ENCODE data around the gene ZDHHC1. TPM values are rescaled to one million over a fixed set of nuclear protein-coding genes. Genes with fewer than 3 reads are reported as not detected.

The ZDHHC1 gene
- total RNA-seq, 4 donors from 2014 or later: 7.1 to 36.3 (median 20.5) TPM

GRCh38 chr16:67394155-67395104 lies 21.8 kb downstream of the ZDHHC1 start:
- TF ChIP-seq POLR2AphosphoS5 (IDR thresholded peaks at IDR 0.05) (no peak), POLR2A (IDR thresholded peaks at IDR 0.05) (no peak), EP300 (IDR thresholded peaks at IDR 0.05; ENCODE audit: low read depth) (no peak), CTCF (IDR thresholded peaks at IDR 0.05) (no peak)
- Histone ChIP-seq H3K27me3 (no peaks in the 10 kb centered on the region), H3K27ac (peak overlapping the region; percentile 64 to 85 (median 76)), H3K4me1 (peaks cover 35 to 69% (median 48%) of the 10 kb centered on the region in 4 donors), H3K9me3 (no peaks in the 10 kb centered on the region), H3K36me3 (no peaks in the 10 kb centered on the region), H3K4me3 (peak overlapping the region in 3 of 4 donors; percentile 11 to 40 (median 31))
- intact Hi-C loops (cut with DNase I; ENCODE audit: low total_unique reads): loop anchor here (5.0 kb wide), 1 partner anchor 112 kb away; no protein-coding TSS in a partner anchor
- DNase-seq: no peak
- 73% methylated on average over 87 of the region's 88 CpGs; no CpG with 5 or more reads in 1 of the 2 donors for WGBS, 2 donors (ENCODE audit: low coverage in 1 of 2)
- in situ Hi-C loops (cut with MboI; ENCODE audit: low pct_ligation_motif_present in 1 of 4, low pct_unique_long_range_greater_than_20kb in 1 of 4, low sequenced_read_pairs in 3 of 4): loop anchor here in 2 of 4 donors (25.0 kb wide), 2 partner anchors 107 to 432 kb away; partner anchors contain the start of genes CES3 (in 1 of the 2) and PLEKHG4 (in 1 of the 2)

GRCh38 chr16:67393788-67394154 lies 22.5 kb downstream of the ZDHHC1 start:
- Histone ChIP-seq H3K27me3 (no peaks in the 10 kb centered on the region), H3K36me3 (no peaks in the 10 kb centered on the region), H3K4me3 (peak overlapping the region in 3 of 4 donors; percentile 11 to 40 (median 31)), H3K4me1 (peaks cover 32 to 64% (median 46%) of the 10 kb centered on the region in 4 donors), H3K9me3 (no peaks in the 10 kb centered on the region), H3K27ac (peak overlapping the region; percentile 64 to 77 (median 74))
- intact Hi-C loops (cut with DNase I; ENCODE audit: low total_unique reads): no loop called here
- WGBS, 2 donors (ENCODE audit: low coverage in 1 of 2): 33% methylated on average over 20 of the region's 20 CpGs; no CpG with 5 or more reads in 1 of the 2 donors
- in situ Hi-C loops (cut with MboI; ENCODE audit: low pct_ligation_motif_present in 1 of 4, low pct_unique_long_range_greater_than_20kb in 1 of 4, low sequenced_read_pairs in 3 of 4): loop anchor here in 2 of 4 donors (25.0 kb wide), 2 partner anchors 106 to 431 kb away; partner anchors contain the start of genes CES3 (in 1 of the 2) and PLEKHG4 (in 1 of the 2)
- TF ChIP-seq POLR2AphosphoS5 (IDR thresholded peaks at IDR 0.05): no peak
- no peak for TF ChIP-seq POLR2A (IDR thresholded peaks at IDR 0.05)
- no peak for TF ChIP-seq EP300 (IDR thresholded peaks at IDR 0.05; ENCODE audit: low read depth)
- no peak for TF ChIP-seq CTCF (IDR thresholded peaks at IDR 0.05)
- DNase-seq: no peak

- in situ Hi-C loops (cut with MboI; ENCODE audit: low pct_ligation_motif_present in 1 of 4, low pct_unique_long_range_greater_than_20kb in 1 of 4, low sequenced_read_pairs in 3 of 4) (loop anchor here in 2 of 4 donors (25.0 kb wide), 2 partner anchors 106 to 431 kb away; partner anchors contain the start of genes CES3 (in 1 of the 2) and PLEKHG4 (in 1 of the 2)), intact Hi-C loops (cut with DNase I; ENCODE audit: low total_unique reads) (no loop called here)
- Histone ChIP-seq H3K27ac (peak within 1 kb of the TSS; percentile 64 to 77 (median 74)), H3K27me3 (no peaks in the 10 kb centered on the region), H3K4me1 (peaks cover 32 to 64% (median 46%) of the 10 kb centered on the region in 4 donors), H3K4me3 (peak within 1 kb of the TSS in 3 of 4 donors; percentile 11 to 40 (median 31)), H3K36me3 (no peaks in the 10 kb centered on the region), H3K9me3 (no peaks in the 10 kb centered on the region)
- 9% methylated on average over 41 of the region's 56 CpGs; no CpG with 5 or more reads in 1 of the 2 donors for WGBS, 2 donors (ENCODE audit: low coverage in 1 of 2)
- TF ChIP-seq POLR2A (IDR thresholded peaks at IDR 0.05): peak; percentile 10
- peak; percentile 36 for TF ChIP-seq EP300 (IDR thresholded peaks at IDR 0.05; ENCODE audit: low read depth)
- peak; percentile 47 to 72 (median 67) for TF ChIP-seq POLR2AphosphoS5 (IDR thresholded peaks at IDR 0.05)
- peak; percentile 69 to 91 (median 80) for TF ChIP-seq CTCF (IDR thresholded peaks at IDR 0.05)
- DNase-seq: peak; percentile 90
Measured at GRCh38 chr16:67393111-67393787, 23.0 kb downstream of the ZDHHC1 start, which contains the start of gene TPPP3. Gene TPPP3, minus strand, starts transcription at chr16:67393498. Its CDS starts 2,387 bp downstream, at chr16:67391111.
